ENCODE results near the gene ZNF576. TPM values are rescaled to one million over a fixed set of nuclear protein-coding genes. Genes with fewer than 3 reads are reported as not detected.

ZNF576 gene
- total and polyA plus RNA-seq, 2 of the 13 experiments (the other 11 are each of a cell fraction or from before 2014, with no cell fraction given) = 7.2 to 9.6 TPM

DNA sequence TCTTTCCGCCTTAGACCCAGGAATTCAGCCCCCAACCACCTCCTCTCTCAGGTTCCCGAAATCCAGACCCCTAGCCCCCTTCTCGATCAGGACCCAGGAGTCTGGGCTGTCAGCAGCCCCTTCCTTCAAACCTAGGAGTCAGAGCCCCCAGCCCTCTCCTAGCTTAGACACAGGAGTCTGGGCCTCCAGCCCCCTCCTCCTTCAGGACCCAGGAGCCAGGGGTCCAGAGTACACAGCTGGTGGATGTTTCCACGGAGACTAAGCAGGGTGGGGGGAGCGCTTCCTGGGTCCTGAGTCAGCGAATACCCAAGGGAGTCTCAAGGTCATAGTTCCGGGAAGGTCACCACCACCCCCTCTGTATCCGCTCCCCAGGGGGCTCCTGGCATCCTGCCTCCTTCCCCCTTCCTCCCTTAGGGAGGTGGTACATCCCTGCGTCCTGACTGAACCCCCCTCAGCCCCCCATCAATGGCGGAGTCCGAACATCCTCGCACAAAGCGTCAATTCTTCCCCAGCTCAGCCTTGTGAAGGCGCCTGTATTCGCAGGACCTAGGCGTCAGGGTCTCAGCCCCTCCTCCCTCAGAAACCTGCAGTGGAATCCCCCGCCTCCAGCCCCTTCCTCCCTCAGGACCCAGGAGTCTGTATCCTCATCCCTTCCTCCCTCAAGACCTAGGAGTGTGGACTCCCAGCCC lies 38.6 kb downstream of the ZNF576 start (continued):
- TF ChIP-seq AKNA (CRISPR knock-in tag; IDR thresholded peaks at IDR 0.05; ENCODE audit: borderline replicate concordance) (no peak), ZNF256 (CRISPR knock-in tag; conservative IDR thresholded peaks at IDR 0.05) (no peak), ZNF329 (CRISPR knock-in tag; IDR thresholded peaks at IDR 0.05; ENCODE audit: low read depth) (no peak), ZNF569 (CRISPR knock-in tag; IDR thresholded peaks at IDR 0.05; ENCODE audit: borderline replicate concordance) (no peak), RXRA (CRISPR knock-in tag; IDR thresholded peaks at IDR 0.05) (no peak), ELF1 (CRISPR knock-in tag; IDR thresholded peaks at IDR 0.05) (peak; percentile 62), SP140L (CRISPR knock-in tag; IDR thresholded peaks at IDR 0.05; ENCODE audit: borderline replicate concordance) (no peak), NR1H2 (CRISPR knock-in tag; IDR thresholded peaks at IDR 0.05; ENCODE audit: borderline replicate concordance, low read depth) (no peak), RCOR2 (CRISPR knock-in tag; IDR thresholded peaks at IDR 0.05) (no peak), TOE1 (CRISPR knock-in tag; IDR thresholded peaks at IDR 0.05) (no peak), FOSL1 (CRISPR knock-in tag; IDR thresholded peaks at IDR 0.05; ENCODE audit: borderline replicate concordance) (no peak), ZNF460 (CRISPR knock-in tag; IDR thresholded peaks at IDR 0.05; ENCODE audit: borderline replicate concordance) (no peak), ZNF562 (CRISPR knock-in tag; IDR thresholded peaks at IDR 0.05; ENCODE audit: borderline replicate concordance) (no peak), CHCHD3 (CRISPR knock-in tag; IDR thresholded peaks at IDR 0.05) (no peak), AGO1 (IDR thresholded peaks at IDR 0.05; ENCODE audit: low read depth, low read length, poor library complexity, severe bottlenecking) (no peak), NBN (conservative IDR thresholded peaks at IDR 0.05) (no peak), ZFYVE20 (CRISPR knock-in tag; IDR thresholded peaks at IDR 0.05; ENCODE audit: borderline replicate concordance, low read depth) (no peak), ZNF317 (CRISPR knock-in tag; IDR thresholded peaks at IDR 0.05) (no peak), RFXAP (CRISPR knock-in tag; IDR thresholded peaks at IDR 0.05; ENCODE audit: borderline replicate concordance) (no peak)
- TF ChIP-seq, protein P1, sequence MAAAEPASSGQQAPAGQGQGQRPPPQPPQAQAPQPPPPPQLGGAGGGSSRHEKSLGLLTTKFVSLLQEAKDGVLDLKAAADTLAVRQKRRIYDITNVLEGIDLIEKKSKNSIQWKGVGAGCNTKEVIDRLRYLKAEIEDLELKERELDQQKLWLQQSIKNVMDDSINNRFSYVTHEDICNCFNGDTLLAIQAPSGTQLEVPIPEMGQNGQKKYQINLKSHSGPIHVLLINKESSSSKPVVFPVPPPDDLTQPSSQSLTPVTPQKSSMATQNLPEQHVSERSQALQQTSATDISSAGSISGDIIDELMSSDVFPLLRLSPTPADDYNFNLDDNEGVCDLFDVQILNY (CRISPR knock-in tag; conservative IDR thresholded peaks at IDR 0.05) = no peak
- TF ChIP-seq, protein P2, sequence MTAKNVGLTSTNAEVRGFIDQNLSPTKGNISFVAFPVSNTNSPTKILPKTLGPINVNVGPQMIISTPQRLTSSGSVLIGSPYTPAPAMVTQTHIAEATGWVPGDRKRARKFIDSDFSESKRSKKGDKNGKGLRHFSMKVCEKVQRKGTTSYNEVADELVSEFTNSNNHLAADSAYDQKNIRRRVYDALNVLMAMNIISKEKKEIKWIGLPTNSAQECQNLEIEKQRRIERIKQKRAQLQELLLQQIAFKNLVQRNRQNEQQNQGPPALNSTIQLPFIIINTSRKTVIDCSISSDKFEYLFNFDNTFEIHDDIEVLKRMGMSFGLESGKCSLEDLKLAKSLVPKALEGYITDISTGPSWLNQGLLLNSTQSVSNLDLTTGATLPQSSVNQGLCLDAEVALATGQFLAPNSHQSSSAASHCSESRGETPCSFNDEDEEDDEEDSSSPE (CRISPR knock-in tag; IDR thresholded peaks at IDR 0.05) = no peak
- TF ChIP-seq, protein P3, sequence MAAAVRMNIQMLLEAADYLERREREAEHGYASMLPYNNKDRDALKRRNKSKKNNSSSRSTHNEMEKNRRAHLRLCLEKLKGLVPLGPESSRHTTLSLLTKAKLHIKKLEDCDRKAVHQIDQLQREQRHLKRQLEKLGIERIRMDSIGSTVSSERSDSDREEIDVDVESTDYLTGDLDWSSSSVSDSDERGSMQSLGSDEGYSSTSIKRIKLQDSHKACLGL (CRISPR knock-in tag; IDR thresholded peaks at IDR 0.05) = no peak
- TF ChIP-seq, protein P4, sequence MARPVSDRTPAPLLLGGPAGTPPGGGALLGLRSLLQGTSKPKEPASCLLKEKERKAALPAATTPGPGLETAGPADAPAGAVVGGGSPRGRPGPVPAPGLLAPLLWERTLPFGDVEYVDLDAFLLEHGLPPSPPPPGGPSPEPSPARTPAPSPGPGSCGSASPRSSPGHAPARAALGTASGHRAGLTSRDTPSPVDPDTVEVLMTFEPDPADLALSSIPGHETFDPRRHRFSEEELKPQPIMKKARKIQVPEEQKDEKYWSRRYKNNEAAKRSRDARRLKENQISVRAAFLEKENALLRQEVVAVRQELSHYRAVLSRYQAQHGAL (CRISPR knock-in tag; IDR thresholded peaks at IDR 0.05; ENCODE audit: not compliant biosample characterization) = no peak
